Measurements from ENCODE around the gene FGGY.
"Not testable (repeated sequence)": the region's sequence is repeated elsewhere in the genome, so short reads cannot be mapped to it uniquely, and the experiment has no call there.

Gene FGGY

DNA sequence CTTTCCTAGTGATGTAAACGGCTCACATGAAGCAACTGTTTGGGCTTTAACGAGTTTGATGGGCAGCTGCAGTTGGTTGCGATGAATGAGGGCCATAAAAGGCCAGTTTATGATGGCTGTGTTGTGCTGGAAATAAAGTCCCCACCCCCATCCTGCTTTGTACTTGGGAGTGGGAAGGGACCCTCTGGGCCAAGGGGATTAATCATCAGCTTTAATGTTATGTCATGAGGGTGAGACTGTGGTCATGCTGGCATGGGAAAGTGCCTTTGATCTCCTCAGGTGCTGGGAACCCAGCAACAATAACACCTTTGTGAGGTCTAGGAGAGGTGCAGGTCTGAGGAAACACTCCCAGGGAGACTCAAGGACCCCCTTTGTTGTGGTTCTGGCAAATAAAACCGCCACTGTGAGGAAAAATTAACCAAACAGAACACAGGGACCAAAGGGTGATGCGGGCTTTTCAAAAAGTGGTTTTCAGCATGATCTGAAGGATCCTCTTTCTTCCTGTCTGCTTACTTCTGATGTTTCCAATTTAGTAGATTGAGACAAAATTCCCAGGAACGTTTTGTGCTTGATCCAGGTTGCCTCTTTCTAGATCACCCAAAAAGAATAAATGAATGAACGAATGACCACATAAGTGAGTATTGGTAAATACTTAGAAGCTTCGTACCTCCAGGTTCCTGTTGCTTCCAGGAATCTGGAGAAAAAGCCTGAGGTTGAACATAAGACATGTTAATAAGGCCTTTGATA, 260.1 kb downstream of the FGGY start:
- FAIRE-seq = no peak

DNA sequence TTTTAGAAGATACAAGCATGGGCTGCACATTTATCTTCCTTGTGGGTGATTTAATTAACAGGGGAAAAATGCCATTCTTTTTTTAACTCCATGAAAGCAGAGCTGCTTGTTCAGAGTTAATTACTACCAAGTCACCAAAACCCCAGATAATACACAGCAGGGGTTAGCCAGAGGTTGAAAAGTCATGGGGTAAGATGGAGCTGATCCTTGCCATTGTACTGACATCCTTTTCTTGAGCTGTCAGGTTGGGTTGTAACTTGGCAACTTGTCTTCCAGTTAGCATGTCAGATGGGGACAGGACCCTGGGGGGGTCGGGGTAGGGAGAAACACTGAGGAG, 260.6 kb downstream of the FGGY start:
- no peak for FAIRE-seq

DNA sequence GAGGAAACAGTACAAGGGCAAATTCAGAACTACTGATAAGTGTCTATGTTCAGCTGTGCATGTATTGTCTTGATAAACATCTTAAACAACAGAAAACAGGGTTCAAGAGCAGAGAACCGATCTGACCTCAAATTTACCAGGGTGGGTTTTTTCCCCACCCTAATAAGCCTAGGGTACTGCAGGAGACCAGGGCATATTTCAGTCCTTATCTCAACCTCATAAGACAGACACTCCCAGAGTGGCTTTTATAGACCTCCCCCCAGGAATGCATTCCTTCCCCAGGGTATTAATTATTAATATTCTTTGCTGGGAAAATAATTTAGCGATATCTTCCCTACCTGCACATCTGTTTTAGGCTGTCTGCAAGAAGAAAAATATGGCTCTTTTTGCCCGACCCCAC, 261.7 kb downstream of the FGGY start:
- FAIRE-seq = not testable (repeated sequence)

DNA sequence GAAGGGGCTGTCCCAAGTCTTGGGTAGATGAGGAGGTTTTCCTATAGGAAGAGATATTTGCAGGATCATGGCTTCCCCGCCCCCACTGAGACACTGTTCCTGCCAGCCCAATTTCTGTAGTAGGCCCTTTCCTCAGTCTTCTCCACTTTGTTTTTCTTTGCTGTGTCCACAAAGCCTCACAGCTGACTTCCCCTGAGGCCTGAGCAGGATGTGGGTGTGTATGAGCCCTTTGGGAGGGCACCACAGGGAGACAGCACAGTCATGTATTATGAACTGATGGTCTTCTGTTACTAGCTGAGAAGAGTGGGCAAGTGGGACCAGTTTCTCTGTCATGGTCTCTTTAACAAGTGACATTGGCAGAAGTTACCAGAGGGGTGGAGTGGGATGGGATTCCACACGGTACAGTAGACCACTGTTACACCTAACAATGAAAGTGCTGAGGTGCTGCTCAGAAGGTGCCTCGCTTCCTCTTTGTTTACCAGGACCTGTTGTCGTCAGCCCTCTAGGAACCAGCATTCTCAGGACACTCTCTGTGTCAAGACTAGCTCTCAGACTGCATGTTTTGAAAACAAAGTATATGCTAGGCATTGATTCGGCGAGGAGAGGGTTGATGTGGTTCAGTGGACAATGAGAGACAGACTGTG, 264.0 kb downstream of the FGGY start:
- no peak for FAIRE-seq

DNA sequence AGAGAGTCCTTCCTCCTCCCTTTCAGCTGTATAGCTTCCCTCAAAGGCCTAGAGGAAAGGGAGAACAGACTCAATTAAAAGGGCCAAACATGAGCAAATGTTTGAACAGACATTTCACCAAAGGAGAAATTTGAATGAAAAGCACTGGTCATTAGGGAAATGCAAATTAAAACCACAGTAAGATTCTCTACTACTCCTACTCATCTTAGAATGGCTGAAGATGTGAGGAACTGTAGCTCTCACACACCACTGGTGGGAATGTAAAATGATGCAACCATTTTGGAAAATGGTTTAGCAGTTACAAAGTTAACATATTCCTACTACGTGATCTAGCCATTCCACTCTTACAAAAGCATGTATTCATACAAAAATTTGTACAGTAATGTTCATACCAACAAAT, 264.9 kb downstream of the FGGY start:
- no peak for FAIRE-seq

DNA sequence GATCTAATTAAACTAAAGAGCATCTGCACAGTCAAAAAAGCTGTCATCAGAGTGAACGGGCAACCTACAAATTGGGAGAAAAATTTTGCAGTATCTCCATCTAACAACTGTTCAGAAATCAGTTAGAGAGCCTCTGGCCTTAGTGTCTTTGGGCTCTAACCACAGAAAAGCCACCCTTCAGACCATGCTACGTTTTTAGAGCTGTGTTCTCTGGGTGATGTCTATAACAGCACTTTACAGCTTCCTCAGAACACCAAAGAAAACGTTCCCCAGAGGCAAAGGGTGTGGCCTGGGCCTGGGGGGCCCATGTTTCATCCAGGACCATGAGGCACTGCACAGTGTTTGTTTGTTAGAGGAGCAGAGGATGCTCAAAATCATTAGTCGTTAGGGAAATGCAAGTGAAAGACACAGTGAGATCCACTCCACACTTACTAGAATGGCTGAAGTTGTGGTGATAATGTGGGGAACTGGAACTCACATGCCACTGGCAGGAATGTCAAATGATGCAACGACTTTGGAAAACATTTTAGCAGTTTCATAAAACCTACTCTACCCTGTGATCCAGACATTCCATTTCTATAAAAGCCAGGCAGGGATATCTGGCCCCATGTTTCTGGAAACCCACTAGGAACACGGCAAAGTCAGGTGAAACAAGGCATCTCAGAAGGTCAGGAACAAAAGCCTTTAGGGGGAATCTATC, 267.4 kb downstream of the FGGY start:
- no peak for FAIRE-seq

DNA sequence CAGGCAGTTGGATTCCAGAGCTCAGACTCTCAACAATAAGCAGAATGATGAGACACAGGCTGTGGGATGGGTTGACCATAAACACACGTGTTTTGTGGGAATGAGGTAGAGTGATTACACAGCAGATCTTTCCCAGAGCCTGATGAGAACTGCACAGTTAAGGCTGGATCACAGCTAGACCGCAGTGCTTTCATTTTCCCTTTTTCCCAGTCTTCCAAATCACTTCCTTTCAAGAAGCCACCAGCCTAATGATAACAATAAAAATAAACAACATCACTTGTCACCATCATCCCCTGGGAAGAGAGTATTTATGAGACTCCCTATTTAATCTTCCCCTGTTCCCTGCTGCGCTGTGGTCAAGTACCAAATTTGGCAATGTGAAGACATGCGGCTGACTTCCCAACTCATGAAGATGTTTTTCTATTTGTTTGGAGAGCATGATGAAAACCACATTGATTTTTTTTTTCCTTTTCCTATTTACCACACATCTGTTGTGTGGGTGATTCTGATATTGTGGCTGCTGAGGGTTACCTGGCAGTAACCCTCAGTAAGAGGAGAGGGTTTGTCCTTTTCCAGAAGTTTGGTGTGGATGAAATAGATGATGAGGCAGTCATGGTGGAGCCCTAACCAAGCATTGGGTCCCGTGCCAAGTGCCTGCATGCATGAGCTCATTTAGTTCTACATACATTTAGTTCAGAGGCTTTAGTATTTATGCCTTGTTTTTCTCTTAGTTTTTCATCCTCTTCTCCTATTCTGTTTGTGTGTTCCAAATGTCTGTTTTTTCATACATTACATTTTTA, 268.9 kb downstream of the FGGY start:
- FAIRE-seq = no peak

DNA sequence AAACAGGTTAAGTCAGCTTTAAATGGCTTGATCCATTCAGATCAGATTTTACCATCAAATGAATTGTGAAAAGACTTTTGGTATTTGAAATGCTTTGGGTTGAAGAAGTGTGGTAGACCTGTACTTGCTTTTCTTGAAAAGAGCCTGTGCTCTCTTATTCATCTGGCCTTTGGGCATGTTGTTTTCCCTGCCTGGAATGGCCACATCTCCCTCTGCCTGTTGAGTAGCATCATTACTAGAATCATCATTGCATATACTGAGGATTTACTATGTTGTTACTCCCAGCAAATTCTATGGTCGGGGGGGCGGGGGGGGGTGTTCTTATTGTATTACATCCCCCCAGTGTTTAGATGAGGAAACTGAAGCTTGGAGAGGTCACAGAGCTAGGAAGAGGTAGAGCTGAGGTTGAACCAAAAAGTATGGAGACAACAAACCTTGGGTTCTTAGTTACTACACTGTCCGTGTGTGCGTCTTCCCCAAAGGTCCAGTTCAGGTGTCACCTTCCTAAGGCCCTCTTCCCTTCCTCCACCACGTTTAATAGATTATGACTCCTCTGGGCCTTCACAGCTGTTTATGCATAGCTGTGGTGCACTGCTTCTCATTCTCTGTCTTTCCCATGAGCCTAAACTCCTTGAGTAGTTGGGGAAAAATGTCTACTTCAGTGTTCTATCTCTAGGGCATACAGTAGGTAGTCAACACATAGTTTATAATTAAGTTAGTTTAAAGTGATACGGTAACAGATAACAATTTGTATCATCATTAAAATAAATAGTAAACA, 271.5 kb downstream of the FGGY start:
- no peak for FAIRE-seq

DNA sequence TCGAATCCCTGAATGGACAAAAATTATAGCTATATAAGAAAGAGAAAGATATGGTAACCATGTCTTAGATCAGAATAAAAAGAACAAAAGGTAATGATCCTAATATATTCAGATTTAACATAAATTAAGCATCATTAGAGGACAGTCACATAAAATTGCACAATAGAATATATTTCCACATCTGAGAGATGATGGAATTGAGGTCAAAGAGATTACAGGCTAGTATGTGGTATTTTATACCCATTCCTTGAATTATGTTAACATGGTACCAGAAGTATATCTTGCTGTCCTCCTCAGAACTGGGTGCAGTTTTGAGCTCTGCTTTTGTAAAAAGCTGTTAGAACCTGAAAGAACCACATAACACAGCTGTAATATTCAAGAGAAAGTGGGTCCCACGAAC, 272.3 kb downstream of the FGGY start:
- FAIRE-seq = no peak

DNA sequence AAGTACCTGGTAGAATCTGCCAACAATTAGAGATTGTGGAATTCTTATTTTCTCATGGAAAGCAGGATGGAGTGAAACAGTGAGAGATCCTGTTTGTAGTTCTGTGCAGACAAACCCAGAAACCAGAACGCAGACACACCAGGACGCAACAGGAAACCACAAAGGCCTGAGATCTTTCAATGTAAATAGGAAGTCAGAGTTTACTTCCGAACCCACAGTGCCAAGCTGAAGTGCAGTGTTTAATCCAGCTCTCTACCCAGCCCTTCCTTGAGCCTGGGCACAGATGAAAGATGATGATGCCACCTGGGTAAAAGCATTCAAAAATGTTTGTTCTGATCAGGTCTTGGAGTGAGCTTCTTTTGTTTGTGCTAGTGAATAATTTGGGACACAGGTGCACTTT, 273.6 kb downstream of the FGGY start:
- no peak for FAIRE-seq

DNA sequence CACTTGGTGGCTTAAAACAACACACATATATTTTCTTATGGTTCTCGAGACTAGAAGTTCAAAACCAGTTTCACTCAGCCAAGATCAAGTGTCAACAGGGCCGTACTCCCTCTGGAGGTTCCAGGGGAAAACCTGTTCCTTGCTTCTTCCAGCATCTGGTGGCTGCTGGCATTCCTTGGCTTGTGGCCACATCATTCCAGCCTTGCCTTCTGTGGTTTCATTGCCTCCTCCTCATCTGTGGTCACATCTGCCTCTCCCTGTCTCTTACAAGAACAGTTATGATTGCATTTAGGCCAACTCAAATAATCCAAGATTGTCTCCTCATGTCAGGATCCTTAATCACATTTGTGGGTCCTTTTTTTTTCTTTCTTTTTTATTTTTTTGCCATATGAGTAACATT, 277.2 kb downstream of the FGGY start:
- no peak for FAIRE-seq

DNA sequence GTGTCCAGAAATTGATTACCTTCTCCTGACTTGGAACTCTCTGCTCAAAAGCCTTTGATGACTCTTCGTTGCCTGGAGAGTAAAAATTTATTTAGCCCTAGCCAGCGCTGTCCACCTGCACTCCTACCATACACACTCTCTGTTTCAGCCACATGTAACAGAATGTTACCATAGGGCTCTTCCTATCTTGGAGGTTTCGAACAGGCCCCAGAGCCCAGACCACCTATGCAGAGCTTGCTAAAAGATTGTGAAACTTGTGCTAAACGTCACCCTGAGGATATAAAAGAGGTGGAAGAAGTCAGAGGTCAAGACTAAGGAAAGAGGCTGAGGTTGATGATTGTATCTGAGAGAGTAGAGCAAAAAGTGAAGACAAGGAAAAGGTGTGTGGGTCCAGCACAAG, 280.9 kb downstream of the FGGY start:
- no peak for FAIRE-seq

DNA sequence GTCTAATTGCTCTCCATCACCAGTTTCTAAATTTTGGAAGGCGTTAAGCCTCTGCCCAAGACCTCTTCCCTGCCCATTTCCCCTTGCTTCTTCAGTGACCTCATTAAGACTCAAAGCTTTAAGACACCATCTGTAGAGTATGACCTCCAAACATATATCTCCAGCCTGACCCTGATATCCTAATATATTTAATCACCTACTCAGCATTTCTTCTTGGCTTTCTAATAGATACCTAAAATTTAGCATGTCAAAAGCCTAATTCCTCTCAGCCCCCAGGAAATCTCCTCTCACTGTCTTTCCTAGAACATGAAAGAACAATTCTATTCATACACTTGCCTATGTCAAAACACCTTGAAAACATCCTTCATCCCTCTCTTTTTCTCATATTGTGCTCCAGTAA, 282.3 kb downstream of the FGGY start:
- FAIRE-seq = no peak

DNA sequence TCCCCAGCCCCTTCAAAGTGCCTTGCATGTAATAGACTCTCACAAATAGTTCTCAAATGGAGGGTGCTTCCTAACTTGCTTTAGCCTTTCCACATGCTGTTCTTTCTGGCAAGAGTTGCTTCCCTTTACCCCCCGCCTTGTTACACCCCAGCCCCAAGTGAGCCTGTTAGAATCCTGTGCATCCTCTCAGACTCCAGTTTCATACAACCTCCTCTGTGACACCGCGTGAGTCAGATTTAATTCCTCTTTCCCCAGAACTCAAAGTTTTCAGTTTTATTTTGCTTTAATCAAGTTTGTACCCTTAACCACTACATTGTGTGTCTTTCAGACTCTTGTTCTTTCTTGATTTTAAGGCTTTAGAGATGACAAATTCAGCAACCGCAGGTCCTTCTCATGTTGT, 283.4 kb downstream of the FGGY start:
- FAIRE-seq = no peak

DNA sequence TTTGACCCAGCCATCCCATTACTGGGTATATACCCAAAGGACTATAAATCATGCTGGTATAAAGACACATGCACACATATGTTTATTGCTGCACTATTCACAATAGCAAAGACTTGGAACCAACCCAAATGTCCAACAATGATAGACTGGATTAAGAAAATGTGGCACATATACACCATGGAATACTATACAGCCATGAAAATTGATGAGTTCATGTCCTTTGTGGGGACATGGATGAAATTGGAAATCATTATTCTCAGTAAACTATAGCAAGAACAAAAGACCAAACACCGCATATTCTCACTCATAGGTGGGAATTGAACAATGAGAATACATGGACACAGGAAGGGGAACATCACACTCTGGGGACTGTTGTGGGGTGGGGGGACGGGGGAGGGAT, 295.5 kb downstream of the FGGY start:
- not testable (repeated sequence) for FAIRE-seq

DNA sequence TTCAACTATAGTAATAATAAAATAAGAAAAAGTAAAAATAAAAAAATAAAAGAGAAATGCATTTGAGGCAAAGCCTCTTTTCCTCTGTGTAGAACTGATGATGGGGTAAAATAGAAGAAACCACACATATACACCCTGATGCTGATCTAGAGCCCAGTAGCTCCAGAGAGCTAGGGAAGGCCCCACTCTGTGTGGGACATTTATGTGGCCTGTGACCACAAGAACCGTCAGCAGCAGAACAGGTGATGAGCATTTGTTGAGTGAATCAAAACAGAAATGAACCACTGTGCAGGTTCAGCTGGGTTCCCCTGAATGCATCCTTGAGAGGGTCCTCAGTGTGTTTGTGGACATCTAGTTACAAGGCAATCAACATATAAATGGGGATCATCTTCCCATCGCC, 296.0 kb downstream of the FGGY start:
- FAIRE-seq = no peak

DNA sequence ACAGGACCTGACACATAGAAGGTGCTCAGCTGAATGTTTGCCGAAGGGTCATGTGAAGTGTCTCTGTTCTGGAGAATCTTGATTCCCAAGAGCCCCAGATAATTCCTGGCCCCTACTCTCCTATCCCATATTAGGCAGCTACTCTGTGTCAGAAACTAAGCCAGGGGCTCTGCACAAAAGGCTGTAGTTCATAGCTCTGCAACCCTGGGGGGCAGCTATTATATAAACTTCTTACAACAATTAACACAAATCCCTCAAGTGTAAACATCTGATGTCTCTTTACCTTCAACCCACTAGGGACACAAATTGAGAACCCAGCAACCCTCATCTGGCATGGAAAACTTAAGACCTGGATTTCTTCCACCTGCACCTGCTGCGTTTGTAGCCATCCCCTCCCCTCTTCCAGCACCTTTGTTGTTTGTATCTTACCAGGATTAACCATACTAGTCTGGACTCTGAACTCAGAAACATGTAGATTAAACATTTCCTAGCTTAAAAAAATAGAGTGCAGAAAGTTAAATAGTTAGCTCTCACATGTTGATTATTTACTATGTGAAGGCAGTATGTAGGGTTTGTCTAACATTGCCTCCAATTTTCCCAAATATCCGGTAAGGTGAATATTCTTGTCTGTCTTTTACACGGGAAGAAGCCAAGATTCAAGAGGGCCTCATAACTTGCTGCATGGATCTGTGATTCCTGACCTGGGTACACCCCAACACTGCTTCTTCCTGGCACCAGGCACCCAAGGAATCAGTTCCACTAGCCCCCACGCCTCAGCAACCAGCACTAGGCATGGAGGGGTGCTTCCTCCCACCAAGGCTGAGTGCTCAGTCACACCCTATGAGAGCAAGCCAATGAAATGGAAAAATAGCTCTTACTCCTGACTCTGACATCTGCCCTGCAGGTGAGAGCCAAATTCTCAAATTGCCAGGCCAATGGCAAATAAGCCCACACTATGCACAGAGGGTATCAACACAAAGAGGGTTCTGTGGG, 297.2 kb downstream of the FGGY start:
- FAIRE-seq = no peak

DNA sequence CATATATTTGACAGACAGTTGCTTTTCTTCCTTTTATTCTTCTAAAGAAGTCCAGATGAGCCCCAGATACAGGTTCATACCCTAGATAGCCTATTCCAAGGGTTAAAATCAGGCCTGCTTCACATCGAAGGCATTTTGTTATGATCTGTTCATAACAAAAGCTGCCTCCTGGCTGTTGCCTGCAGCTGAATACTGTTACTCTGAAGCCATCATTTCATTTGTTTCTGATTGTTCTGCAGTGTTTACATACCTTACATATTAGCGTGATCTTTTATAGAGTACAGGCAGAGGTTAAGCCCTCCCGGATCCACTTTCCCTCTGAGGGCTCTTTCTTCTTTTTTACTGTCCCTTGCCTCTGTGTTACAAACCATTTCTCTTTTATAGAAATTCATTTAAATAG, 298.9 kb downstream of the FGGY start:
- no peak for FAIRE-seq

DNA sequence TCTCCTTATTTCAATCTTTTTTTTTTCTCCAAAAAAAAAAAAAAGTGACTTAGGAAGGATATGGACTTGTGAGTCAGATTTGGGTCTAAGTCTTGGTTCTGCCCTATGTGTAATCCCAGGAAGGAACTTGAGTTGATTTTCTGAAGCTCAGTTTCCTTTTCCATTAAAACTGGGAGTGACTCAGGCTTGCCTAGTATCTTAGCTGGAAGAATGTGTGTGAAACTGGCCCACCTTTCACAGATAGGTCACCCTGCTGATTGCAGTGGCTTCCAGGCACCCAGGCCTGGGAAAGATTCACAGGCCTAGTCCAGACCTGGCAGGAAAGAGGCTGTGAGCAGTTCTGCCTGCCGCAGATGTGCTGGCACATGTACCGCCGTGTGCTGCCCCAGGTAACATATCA, 299.5 kb downstream of the FGGY start:
- no peak for FAIRE-seq

DNA sequence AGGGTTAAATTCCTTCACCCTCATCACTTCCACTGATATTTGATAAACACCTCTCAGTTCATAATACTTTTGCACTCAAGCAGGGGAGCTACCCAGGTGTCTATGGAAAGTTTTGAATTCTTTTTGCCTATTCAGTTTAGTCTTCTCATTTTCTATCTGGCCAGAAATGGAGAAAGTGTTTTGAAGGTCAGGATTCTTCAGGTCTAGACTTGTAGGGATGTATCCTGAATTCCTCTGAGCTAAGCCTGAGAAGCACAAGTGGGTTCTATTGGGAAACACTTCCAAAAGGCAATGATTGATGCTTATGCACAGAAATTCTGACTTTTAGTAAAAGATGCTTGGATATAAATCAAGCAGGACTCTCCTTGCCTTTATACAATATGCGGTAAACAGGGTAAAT, 300.1 kb downstream of the FGGY start:
- no peak for FAIRE-seq

DNA sequence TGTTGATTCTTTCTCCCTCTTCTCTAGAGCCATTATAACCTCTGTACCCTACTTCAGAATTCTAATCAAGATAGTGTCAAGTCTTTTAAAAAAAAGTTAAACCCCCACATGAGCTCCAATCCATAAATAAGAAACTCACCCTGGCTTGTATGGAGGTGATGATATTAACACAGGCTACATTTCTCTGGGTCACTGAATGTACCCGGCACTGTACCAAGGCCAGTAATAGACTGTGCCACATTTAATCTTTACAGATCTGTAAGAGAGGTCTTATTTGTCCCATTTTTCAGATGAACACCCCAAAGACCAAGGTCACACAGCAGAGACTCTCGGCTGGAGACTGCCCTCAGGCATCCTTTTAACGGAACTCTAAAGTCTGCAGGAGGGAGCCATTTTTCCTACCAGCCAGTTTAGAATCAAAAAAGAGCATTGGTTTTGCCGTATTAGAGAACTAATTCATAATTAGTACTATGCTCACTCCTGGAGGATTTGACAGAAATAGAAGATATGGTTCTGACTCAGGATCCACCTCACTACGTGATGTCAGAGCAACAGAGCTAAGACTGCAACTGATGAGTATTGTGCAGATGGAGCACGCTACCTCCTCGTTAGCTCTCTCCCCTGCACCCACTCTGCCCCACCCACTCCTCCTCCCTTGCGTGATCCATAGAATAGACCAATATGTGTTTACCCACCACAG, 300.7 kb downstream of the FGGY start:
- FAIRE-seq = no peak

Measured in A204.1 (cell line).